Lower leg skin (tissue), 3 donors: ENCODE results near the gene CTNND2.

ENCODE experiments used
- POLR2A ChIP-seq, 2 donors: fragments of 450-650 bp; IDR thresholded peaks; one replicate each; pipeline ENCODE4 v1.6.1; 2016 to 2017; ENCODE audit warnings: antibody characterized with exemption in 2 of 2, mild to moderate bottlenecking in 1 of 2, moderate library complexity in 1 of 2
- TF ChIP-seq, protein P1 (sequence below), 3 donors: fragments of 450-650 bp; IDR thresholded peaks; one replicate each; pipeline ENCODE4 v1.5.1; 2016; ENCODE audit warnings: antibody characterized with exemption in 3 of 3, mild to moderate bottlenecking in 3 of 3, moderate library complexity in 2 of 3

DNA sequence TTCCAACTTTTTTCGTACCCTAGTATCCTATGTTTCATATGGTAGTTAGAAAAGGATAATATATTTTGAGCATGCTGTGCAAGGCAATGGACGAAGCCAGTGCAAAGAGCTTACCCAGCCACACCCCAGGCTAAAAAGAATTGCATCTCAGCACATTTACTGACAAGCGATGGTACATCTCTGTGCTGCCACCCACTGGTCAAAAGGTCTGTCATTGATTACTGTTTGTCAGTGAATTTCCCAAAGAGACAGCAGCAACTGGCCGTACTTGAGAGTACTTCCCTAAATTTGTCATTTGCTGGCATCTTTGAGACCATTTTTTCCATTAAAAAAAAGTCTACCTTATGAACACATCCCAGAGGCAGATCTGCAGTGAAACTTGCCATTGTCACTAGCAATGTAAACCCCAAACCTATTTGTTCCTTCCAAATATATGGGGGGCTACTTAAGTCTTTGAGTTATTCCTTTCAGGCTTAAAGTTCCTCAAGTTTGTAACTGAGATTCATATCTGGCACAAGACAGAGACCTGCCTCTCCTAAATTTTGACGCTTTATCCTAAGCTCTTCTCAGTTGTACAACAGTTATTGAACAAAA, 184.3 kb downstream of the CTNND2 start:
- TF ChIP-seq, protein P1, sequence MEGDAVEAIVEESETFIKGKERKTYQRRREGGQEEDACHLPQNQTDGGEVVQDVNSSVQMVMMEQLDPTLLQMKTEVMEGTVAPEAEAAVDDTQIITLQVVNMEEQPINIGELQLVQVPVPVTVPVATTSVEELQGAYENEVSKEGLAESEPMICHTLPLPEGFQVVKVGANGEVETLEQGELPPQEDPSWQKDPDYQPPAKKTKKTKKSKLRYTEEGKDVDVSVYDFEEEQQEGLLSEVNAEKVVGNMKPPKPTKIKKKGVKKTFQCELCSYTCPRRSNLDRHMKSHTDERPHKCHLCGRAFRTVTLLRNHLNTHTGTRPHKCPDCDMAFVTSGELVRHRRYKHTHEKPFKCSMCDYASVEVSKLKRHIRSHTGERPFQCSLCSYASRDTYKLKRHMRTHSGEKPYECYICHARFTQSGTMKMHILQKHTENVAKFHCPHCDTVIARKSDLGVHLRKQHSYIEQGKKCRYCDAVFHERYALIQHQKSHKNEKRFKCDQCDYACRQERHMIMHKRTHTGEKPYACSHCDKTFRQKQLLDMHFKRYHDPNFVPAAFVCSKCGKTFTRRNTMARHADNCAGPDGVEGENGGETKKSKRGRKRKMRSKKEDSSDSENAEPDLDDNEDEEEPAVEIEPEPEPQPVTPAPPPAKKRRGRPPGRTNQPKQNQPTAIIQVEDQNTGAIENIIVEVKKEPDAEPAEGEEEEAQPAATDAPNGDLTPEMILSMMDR (IDR thresholded peaks at IDR 0.05) = no peak
- no peak for TF ChIP-seq POLR2A (IDR thresholded peaks at IDR 0.05)
